Stimulated activated CD8-positive, alpha-beta memory T cell treated with anti-CD3 and anti-CD28 coated beads, Interleukin-15, amount 100 ng/mL, for 1 hour (primary cell): ENCODE results near the gene SLN.

Experiments used
- DNase-seq: peaks from one replicate; pipeline ENCODE4 v3.0.0-alpha.2; 2020; ENCODE audit warnings: low read depth

Gene SLN

DNA sequence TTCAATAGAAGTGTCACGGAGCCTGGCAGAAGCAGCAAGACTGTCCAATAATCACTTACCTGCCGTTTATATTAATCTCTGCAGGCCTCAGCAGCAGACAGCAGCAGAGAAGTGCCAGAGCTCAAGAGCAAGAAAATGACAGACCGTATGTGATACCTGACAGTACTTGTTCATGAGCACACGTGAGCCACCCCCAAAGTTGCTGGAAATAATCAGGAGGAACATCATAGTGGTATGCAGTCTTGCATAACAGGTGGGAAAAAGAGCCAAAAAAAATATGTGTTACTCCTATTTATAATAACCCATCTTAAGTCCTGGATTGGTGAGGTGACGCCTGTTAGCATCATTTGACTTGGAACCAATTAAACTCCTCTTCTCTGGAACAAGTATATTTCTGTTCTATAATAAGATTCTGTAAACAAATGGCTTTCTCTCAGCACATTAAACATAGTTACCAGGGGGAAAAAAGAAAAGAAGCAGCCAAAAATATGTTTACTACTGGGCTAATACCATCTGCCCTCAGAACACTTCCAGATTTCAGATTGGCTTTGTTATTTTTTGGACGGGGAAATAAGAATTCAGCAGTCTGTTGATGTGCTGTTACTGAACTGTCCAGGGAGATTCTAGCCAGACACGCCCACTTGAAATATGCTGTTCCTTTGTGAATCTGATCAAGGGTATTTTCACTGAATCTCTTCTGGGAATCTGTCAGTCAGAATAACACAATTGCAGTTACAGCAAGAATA, 7.9 kb upstream of the SLN start:
- DNase-seq = no peak

DNA sequence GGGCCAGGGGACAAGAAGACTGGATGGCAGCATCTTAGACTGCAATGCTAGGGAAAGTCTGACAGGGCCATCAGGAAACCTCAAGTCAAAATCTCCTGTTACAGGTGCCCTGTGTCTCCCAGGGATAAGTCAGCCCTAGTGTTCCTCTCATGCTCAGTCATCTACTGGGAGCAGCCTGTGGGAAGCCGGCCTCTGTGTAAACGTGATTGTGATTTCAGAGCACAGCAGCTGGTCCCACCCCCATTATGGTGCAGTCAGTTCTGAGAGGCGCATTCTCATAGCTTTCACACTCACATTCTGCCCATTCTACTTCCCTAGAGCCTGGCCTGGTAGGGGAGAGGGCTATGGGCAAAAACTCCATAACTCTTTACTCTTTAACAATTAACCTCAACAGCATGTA, 7.2 kb upstream of the SLN start:
- no peak for DNase-seq

DNA sequence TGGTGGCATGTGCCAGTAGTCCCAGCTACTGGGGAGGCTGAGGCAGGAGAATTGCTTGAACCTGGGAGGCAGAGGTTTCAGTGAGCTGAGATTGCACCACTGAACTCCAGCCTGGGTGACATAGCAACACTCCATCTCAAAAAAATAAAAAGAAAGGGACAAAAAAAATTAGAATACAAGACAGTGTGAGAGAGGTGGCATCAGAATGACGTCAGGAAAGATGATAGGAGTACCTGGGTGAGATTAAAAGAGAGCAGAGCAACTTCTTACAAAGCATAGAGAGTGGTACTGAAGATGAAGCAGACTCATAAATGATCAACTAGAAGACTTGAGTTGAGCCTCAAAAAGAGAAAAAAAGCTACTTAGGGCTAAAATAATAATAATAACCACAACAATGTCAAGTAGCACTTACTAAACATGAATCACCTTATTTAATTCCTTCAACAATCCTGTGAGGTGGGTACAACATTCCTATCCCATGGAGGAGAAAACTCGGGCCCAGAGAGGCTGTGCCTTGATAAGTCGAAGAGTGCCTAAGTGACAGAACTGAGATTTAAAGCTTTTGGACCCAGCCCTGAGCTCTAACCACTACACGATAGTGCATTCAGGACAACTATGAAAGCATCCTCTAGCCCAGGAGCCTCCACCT, 5.2 kb upstream of the SLN start:
- no peak for DNase-seq

DNA sequence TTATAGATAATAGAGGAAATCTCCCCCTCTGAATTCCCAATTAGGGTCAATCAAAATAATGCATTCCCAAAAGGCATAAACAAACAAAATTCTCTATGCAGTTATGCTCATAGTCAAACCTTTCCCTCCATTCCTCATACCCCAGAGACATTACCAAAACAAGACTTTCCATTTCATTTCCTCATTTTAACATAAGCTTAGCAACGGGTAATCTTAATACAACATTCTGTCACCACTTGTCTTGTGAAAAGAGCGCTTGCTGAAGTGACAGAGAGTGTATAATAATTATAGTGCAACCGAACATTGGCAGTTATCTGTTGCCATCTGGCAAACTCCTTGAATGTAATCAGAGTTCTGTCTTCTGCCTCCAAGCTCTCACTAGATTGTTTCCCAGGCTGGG, 1.2 kb upstream of the SLN start:
- no peak for DNase-seq

DNA sequence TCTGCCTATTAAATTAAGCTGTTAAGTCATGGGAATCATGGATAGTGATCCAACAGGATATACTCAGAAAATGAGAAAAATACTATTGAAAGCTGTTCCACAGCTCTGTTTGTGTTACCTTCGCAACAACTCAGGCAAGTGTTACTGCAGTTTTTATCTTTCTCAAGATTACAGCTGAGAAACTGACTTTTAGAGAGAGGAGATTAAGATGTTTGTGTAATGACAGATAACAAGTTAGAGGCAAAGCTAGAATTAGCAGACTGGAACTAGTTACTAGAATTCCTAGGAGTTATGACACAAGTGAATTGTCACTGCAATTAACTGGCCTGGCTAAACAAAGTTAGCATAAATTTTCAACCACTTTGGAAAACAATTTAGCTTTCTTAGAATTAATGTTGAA, 1.6 kb downstream of the SLN start:
- no peak for DNase-seq

DNA sequence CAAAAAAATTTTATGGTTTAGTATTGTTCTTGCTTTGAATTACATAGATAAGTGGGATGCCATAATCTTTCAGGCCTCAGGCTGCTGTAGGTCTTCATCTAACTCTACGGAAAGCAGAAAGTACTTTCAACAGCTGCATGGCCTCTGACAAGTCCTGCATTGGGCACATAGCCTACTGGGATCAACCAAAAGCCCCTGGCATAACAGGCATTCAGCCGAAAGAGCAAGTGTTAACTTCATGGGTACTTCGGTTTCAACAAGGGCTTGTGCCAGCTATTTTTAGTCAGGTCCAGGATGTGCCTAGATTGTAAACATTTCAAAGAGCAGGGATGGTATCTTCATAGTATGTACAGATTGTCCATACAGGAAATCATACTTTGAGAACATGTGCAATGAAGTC, 3.1 kb downstream of the SLN start:
- DNase-seq = no peak

DNA sequence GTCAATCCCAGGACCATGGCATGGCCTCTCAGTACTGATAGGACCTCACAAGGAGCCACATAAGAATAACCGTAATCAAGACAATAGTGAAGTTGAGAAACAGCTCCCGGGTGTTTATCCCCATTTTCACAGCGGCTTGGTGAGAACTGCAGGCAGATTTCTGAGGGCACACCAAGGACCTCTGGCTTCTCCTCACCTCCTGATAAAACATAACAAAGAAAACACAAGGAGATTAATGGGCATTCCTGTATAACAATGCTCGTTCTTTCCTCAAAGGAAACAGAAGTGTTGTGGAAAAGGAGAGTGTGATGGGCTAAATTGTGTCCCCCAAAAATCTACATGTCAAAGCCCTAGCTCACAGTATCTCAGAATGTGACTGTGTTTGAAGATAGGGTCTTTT, 4.0 kb downstream of the SLN start:
- DNase-seq = no peak

DNA sequence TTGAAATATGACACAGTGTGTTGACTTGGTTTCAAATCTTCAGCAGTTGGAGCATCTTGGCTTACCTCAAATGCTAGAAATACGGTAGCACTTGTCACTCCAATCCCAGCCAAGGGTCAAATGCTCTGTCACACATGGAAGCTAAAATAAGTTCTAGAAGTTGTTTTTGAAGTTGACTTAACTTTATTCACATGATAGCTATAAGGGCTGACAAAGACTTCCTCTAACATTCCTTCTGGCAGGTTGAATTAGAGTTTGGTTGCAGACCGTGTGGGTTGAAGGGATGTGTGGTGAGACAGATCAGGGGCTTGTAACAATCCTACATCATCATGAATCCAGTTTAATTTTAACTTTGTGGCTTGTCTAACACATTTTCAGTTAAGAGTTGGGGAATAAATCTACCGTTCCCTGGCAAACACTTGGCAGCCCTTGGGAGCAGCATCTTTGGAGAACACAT, 4.6 kb downstream of the SLN start:
- no peak for DNase-seq

DNA sequence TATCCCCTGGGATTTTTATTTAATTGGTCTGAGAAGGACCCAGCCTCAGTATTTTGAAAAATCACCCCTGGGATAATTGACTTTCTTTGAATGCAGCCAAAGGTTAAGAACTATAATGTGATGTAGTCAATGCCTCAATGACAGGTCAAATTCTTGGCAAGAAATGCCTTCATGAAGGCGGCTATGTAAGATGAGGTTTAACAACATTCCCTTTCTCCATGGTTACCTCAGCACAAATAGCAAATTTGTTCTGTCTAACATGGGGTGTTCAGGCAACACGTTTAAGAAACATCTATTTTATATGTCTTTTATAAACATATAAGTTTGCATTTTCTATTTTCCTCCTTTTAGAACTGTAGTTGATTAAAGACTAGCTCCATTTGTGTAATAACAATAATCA, 5.3 kb downstream of the SLN start:
- DNase-seq = no peak

DNA sequence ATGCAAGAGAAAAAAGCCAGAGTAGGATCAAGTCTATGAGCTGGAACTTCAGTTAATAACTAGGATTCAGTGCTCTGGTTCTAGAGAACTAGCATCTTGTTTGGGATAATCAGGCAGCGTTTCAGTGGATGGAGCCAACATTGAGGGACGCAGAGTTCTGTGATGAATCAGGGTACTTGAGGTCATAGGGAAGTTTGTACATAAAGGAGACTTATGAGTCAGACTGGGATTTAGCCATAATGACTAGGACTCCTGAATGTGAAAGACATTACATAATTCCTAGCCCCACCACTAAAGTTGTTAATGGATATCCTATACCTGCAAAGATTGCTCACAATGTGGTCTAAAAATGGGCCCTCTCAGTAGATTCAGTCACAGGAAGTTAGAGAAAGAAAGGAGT, 6.8 kb downstream of the SLN start:
- DNase-seq = no peak

DNA sequence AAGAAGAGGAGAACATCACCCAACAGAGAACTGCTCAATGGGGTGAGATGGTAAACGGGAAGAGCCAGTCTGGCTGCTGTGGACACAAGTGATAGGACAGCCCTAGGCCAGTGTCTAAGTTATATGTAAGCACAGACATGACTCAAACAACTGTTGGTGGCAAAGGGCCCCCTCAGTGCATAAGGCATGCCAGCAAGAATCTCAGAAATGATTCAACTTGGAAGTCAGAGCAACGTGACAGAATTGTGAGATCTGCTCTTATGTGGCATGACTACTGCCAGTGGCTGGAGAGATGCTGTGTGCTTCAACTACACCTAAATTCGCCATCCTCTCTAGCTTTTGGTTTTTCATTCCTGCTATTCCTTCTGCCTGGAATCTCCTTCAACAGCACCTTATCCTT, 7.4 kb downstream of the SLN start:
- DNase-seq = no peak

DNA sequence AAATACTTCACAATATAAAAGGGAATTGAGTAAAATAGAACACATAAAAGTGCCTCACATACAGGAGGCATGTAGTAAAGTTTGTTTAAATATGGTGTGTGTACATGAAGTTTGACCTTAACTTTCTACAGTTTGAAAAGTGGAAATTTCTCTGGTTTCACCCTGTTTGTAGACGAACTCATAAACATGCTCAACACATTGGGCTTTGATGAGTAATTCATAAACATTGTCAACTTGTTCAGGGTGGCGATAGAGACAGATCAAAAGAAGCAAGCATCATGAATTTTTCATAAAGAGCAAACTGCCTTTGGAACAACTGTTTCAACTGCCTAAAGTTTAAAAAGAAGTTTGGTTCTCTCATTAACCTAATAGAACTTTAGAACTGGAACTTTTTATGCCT, 9.1 kb downstream of the SLN start:
- DNase-seq = no peak

DNA sequence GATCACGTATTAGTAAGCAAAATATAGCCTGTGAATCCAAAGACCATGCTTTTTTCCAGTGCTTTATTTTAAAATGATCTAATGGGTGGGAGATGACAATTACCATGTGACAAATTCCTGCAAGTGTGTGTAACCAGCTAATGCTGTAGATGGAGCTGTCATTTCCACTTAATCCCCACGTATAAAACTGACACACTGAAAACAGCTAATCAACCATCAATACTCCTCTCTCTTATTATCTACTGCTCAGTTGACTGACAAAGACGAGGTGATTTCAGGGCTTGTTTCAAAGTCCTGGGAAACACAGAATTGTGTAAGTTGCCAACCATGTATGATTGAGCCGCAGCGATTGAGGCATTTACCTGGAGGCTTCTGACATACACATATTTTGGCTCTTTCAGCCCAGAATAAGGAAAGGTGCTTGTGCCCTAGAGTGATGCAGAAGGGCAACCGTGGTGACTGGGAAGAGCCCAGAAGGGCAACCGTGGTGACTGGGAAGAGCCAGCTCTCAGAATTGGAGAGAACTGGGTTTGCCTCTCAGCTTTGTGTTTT, 9.7 kb downstream of the SLN start:
- DNase-seq = no peak

DNA sequence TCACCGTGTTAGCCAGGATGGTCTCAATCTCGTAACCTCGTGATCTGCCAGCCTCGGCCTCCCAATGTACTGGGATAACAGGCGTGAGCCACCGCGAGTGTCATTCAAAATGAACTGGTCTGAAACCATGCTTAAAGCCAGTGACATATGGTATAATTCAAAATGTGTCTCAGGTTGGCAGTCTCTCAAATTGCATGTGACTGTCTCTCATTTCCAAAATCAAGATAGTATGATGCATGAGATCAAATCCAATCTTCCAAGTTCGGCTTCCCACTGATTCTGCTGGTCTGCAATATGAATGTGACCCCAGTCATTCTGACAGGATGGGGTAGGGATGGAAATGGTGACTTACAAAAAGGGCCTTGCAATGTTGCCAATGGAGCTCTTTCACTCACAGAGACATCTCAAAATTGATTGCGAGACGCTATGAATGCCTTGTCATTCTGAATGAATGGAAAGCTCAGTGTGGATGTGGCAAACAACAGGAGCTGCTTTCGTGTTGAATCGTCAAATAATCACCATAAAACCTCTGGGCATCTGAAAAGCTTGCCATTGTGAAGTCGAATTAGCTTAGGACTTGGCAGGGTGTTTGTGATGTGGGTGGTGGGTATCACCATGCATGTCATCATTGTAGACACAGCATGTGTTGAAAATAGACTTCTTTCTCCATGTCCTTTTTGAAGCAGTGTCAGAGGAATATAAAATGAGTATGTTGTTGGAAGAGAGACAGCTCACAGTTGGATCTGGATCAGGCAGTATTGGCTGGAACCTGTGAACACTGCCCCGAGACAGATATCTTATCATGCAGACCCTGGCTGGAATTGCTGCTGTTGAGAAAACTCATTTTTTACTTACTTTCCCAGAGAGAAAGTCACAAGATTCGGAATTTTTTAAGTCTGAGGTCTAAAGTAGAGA, 12.2 kb downstream of the SLN start:
- no peak for DNase-seq

DNA sequence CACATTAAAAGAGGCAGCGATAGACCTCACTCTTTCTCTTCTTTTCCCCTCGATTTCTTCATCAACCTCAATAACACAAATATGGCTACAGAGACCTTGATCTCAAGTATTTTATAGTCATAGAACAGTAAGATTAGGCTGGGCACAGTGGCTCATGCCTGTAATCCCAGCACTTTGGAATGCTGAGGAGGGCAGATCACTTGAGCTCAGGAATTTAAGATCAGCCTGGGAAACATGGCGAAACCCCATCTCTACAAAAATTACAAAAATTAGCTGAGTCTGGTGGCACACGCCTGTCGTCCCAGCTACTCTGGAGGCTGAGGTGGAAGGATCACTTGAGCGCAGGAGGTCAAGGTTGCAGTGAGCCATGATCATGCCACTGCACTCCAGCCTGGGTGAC, 14.6 kb downstream of the SLN start:
- DNase-seq = no peak

DNA sequence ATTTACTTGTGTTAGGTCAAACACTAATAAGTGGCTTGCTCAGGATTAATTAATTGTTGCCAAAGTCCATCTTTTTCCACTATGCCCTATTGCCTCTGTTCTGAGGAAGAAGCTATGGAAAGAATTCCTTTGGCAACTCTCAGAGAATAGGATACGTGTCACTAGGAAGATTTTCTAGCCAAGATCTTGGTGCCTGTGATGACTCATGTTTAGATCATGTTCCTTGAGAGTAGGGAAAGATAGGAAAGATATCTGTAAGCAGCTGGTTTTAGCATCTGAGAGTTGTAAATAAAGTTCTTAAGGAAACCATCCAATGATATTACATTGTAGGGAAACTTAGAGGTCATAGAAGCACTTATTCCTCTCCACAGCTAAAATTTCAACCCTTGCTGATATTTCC, 15.7 kb downstream of the SLN start:
- no peak for DNase-seq

DNA sequence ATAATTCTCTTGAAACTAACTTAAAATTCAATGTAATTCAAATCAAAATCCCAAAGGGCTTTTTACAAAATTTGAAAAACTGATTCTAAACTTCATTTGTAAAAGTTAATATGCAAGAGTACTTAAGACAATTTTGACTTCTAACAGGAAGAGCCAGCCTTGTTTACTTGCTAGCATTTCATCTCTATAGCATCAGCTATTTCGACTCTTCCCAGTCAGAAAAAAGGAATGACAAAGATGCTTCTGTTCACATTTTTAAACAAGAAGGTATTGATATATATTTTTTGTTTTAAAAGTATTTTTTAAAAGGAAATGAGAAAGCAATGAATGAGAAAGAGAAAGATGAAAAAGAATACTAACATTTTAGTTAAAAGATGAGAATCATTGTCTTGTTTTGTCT, 16.4 kb downstream of the SLN start:
- DNase-seq = no peak

DNA sequence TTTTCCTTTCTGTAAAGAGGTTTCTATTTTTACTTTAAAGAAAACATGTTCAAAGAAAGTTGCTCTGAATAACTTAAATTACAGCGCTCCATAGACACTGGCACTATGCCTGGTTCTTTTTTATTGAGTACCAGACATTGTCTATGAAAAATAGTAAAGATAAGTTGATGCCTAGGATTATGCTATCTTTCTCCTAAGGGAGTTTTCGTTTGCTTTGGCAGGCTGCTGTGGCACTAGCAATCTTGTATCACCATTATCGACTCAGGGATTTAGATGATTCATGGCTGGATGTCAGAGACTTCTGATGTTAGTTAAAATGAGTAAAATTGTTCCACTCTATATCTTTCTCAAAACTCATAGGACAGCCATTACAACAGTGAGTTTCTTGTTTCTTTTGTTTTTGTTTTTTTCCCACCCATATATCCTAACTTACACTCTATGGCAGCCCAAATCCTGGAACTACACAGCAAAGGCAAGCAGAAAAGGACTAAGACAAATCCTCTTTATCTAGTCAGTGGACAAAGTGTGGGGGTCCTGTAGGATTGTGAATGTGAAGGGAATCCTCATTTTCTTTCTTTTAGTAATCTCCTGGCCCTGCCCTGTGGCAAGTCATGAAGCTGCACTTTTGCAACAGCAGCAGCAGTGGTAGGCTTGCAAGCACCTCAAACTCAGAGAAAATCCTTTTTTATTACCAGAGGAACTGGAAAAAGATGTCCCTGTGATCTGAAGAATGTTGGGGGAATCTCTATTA, 20.7 kb downstream of the SLN start:
- DNase-seq = no peak

DNA sequence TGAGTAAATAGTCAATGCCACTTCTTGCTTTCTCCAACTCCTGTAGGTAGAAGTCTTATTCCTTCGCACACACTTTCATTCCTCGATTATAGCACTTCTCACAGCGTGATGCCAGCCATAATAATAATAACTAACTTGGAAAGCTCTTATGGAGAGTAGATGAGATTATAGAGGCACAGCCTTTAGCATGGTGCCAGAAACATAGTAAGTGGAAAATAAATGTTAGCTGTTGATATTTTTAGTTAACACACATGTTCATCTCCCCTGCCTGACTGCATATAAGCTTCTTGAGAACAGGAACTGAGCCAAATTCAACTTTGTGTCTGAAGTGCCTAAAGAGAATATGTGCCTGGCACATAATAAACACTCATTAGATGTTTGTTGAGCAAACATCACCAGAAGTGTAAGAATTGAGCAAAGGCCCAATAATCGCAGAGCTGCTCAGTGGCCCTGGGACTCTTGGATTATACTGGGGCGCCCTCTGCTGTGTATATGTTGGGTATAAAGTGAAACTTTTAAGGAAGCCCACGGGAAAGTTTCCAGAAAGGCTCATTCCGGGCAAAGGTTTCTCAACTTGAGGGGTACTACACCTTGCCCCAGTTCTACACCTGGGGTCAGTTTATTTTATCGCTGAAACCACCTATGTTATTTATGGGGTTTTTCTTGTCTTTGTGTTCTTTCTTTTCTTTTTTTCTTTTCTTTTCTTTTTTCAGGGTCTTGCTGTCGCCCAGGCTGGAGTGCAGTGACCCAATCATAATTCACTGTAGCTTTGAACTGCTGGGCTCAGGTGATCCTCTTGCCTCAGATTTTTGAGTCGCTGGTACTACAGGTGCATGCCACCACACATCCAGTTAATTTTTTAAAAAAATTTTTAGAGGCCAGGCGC, 22.3 kb downstream of the SLN start:
- DNase-seq = peak; percentile 20

DNA sequence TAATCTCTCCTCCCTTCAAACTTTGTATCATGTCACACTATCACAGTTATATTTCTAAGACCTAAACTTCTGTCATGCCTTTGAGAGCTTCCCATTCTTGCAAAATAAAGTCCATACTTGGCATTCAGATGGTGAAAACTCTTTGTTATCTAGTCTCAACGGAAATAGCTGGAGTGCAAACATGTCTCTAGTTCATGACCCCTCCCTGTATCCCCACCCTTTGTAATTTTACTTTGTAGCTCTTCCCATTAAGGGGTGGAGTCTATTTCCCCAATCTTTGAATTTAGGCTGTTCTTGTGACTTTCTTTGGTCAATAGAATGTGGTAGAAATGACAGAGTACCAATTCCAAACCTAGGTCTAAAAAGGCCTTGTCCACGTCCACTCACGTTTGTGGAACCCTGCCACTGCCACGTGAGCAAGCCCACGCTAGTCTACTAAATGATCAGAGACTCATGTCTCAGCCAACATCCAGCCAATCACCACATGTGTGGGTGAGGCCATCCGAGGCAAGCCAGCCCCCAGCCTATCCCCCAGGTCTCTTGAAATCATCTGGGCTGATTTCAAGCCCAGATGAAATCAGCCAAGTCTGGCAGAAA, 23.4 kb downstream of the SLN start:
- DNase-seq = no peak

DNA sequence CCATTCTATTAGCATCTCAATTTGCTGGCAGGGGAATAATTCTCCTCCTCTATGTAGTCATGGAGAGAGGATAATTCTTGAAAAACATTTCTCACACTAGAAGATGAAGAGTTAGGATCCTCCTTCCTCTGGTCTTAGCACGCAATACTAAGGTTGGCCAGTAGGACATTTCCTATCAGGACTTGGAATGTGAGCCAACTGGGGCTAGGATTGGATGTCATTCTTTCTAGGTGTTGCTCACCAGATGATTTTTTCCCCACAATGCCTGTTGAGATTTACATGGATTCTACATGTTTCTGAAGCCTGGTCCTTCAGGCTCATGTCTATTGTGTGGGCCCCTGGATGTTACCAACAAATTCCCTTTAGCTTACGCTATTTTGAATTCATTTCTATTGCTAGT, 28.0 kb downstream of the SLN start:
- no peak for DNase-seq
